ENCODE results near the gene CXCL12.
A peak's percentile ranks its signal among the peaks of the same experiment; 100 is the strongest.

The CXCL12 gene

DNA sequence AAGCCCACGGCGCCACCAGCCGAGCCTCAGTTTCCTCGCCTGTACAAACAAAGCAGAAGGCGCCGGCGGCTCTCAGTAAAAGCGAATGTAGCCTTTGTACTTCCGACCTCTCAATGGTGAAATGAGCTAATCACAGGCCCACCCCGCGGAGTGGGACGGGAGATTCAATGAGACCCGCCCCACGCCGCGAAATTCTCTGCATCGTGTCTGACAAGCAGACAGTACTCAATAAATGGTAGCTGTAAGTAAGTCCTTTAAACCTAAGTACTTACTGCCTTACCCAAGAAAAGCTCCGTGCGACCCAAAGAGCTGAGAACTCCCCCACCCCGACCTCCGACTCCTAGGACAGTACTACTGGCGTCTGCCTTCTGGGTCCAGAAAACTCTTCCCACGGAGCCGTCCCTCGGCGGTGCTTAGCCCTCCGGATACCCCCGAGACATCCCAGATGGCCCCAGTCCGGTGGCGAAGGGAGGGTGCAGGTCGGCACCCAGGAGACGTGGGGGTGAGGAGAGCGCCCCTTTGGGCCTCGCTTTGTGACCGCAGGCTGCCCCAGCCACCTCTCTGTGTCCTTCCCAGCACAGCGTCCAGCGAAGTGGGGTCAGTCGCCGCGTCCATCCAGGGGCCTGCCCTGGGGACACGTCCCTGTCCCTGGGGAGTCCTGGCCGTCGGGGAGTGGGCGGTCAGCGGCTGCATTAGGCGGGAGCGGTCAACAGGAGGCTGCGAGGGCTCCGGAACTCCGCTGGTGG, 972 bp upstream of the CXCL12 start:
- no peaks in the 10 kb centered on the region for H3K36me3 Mint-ChIP-seq (ENCODE audit: low read depth)
- no peak overlapping the region for H3K27ac Mint-ChIP-seq
- no peaks in the 10 kb centered on the region for H3K4me1 Mint-ChIP-seq (ENCODE audit: low read depth)
- peaks cover 58% of the 10 kb centered on the region for H3K27me3 Mint-ChIP-seq
- H3K4me3 Mint-ChIP-seq = no peak overlapping the region
- no peaks in the 10 kb centered on the region for H3K9me3 Mint-ChIP-seq
- intact Hi-C loops (cut with micrococcal nuclease) = loop anchor here (5.0 kb wide), 2 partner anchors 471 to 714 kb away; no protein-coding TSS in a partner anchor

DNA sequence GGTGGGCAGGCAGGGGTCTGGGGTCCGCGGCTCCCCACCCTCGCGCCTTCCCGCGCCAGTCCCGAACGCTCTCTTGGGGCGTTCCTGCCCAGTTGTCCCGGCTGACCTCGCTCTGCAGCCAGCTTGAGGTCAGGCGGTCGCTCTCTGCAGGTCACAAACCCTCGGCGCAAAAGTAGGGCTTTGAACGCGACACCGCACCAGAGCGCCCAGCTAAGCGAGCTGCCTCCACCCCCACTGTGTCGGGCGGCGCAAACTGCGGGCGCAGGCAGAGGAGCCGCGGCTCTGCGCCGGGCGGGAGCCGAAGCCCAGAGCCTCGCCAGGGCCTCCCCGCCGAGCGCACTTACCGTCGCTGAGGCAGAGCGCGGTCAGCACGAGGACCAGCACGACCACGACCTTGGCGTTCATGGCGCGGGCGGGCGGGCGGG, 284 bp downstream of the CXCL12 start:
- H3K4me3 Mint-ChIP-seq = peak overlapping the region; percentile 2
- H3K4me1 Mint-ChIP-seq (ENCODE audit: low read depth) = no peaks in the 10 kb centered on the region
- H3K36me3 Mint-ChIP-seq (ENCODE audit: low read depth) = no peaks in the 10 kb centered on the region
- intact Hi-C loops (cut with micrococcal nuclease) = loop anchor here (5.0 kb wide), 3 partner anchors 473 to 712 kb away; no protein-coding TSS in a partner anchor
- no peak overlapping the region for H3K27ac Mint-ChIP-seq
- peaks cover 65% of the 10 kb centered on the region for H3K27me3 Mint-ChIP-seq
- no peaks in the 10 kb centered on the region for H3K9me3 Mint-ChIP-seq

DNA sequence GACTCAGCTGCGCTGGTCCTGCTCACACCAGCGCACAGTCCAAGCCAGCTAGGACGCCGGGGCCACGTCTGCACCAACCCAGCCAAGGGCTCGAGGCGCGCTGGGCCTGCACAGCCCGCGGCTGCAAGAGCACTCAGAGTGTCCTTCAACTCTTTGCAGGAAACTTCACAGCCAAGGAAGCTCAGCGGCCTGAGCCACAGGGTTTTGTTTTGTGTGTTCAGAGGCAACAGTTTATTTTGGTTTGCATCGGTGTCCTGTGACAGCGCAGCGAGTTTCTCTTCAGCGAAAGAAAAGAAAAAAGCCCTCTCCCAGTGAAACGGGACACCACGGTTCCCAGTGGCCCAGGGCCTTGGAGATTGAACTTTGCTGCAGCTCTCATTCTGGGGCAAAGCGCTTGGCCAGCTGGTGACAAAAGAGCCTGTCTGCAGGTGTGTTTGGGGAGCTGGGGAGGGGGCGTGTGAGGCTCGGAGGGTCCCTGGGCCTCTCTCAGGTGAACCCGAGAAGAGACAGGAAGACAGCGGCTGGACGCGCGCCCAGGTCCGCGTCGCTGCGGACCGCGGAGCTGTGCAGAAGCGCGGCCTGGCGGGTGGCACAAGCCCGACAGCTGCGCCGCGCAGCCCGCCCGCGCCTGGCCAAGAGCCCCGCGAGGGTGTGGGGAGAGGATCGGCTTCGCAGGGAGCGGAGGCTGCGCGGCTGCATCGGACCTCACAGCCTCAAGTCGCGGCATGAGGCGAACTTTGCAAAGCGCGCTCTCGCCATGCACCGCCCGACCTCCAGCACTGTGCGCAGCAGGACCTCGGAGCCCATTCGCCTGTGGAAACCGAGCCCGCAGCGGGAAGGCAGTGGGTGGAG, 922 bp downstream of the CXCL12 start:
- intact Hi-C loops (cut with micrococcal nuclease) = loop anchor here (5.0 kb wide), 1 partner anchor 697 kb away; no protein-coding TSS in a partner anchor
- no peaks in the 10 kb centered on the region for H3K9me3 Mint-ChIP-seq
- H3K4me1 Mint-ChIP-seq (ENCODE audit: low read depth) = no peaks in the 10 kb centered on the region
- peaks cover 66% of the 10 kb centered on the region for H3K27me3 Mint-ChIP-seq
- H3K27ac Mint-ChIP-seq = no peak overlapping the region
- H3K36me3 Mint-ChIP-seq (ENCODE audit: low read depth) = no peaks in the 10 kb centered on the region
- peak overlapping the region; percentile 2 for H3K4me3 Mint-ChIP-seq

DNA sequence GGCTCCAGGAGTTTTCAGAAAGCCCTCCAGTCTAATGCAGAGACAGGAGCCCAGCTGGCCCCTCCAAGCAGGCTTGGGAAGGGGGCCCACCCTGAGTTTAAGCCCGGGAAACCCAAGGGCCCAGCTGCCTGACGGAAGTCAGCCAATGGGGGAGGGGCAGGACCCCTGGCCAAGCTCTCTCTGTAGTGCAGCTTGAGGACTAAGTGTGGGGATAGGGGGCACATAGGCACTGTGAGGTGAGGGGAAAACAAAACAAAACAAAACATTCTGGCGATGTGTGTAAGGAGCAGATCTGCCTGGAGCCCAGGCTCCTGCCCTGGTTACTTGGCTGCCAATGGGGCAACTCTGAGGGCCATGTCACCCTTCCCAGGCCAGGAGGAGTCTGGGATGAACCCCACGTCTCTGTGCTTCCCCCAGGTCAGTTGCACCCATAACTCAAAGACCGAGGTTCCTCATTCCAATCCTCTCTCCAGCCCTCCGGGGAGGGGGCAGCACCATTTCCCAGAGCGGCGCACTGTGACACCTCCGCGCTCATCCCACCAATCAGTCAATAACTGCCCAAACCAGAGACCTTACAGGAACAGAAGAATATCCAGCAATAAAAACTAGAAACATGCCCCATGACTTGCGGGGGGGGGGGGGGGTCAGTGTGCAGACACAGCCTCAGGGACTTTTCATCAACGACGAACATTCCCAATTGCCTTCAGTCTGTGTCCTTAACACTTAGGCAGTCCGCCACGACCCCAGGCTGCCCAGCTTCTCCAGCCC, 1.7 kb downstream of the CXCL12 start:
- H3K4me3 Mint-ChIP-seq = no peak overlapping the region
- no peaks in the 10 kb centered on the region for H3K4me1 Mint-ChIP-seq (ENCODE audit: low read depth)
- intact Hi-C loops (cut with micrococcal nuclease) = loop anchor here (5.0 kb wide), 1 partner anchor 696 kb away; no protein-coding TSS in a partner anchor
- peaks cover 67% of the 10 kb centered on the region for H3K27me3 Mint-ChIP-seq
- H3K36me3 Mint-ChIP-seq (ENCODE audit: low read depth) = no peaks in the 10 kb centered on the region
- no peaks in the 10 kb centered on the region for H3K9me3 Mint-ChIP-seq
- H3K27ac Mint-ChIP-seq = no peak overlapping the region

DNA sequence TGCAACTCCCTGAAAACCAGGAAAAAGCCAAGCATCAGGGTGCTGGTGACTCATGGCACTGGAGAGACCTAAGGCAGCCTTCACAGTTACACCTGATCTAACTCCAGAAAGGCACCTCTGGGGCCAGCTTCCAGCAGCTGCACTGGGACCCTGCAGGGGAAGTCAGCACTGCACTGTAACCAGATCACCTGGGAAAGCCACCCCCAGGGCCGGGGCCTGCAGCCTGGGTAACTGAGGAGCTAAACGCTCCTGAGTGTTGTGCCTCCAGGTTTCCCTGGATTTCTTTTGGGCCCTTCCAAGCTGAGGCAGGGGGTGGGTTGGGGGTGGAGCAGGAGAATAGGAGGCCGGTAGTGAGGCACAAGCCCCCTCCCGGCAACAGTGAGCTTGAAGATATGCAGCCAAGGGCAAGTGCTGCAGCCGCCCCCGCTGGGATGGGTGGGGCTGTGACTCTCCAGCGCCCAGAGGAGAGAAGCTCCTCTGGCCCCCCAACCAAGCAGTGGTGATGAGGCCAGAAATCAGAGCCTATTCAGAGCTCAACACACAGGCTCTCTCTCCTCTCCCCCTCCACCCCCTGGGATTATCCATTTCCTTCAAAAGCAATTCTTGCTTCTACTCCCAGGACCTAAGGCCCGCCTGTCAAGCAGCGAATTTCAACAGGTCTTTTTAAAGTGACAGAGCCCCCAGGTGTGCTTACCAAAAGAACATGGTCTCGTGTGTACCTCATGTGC, 2.6 kb downstream of the CXCL12 start:
- no peaks in the 10 kb centered on the region for H3K4me1 Mint-ChIP-seq (ENCODE audit: low read depth)
- intact Hi-C loops (cut with micrococcal nuclease) = loop anchor here (5.0 kb wide), 1 partner anchor 695 kb away; no protein-coding TSS in a partner anchor
- no peaks in the 10 kb centered on the region for H3K9me3 Mint-ChIP-seq
- no peak overlapping the region for H3K27ac Mint-ChIP-seq
- peaks cover 65% of the 10 kb centered on the region for H3K27me3 Mint-ChIP-seq
- H3K36me3 Mint-ChIP-seq (ENCODE audit: low read depth) = no peaks in the 10 kb centered on the region
- no peak overlapping the region for H3K4me3 Mint-ChIP-seq

DNA sequence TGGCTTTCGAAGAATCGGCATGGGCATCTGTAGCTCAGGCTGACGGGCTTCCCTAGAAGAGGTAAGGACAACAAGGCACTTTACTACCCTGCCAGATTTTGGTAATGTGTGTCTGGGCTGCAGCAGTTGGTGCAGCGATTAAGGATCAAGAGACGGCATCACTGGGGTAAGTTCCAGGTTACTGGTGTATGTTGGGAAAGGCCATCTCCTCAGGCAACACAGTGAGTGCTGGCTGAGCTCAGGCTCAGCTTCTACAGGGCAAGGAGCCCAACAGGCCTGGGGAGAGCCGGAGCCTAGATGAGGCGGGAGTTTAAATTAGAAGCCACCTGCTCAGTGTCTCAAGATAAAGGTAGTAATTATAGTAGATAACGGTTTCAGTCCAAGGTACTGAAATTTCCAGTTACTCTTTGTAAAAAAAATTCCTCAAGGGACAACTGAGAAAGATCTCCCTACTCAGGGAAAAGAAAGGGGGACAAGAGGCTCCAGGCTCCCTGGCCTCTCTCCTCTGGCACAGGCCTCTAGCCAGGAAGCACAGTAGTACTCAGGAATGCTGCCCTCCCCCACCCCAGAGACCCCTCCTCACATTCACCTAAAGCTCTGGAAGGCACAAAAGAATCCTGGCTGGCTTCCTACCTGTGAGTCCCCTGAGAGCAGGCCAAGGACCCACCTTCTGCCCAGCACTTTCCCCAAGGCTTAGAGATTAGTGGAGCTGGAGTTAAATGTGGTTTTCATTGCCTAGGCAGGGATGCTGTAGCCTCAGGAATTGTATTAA, 3.9 kb downstream of the CXCL12 start:
- Mint-ChIP-seq H3K27me3 (peaks cover 55% of the 10 kb centered on the region), H3K4me1 (ENCODE audit: low read depth) (no peaks in the 10 kb centered on the region), H3K9me3 (no peaks in the 10 kb centered on the region), H3K36me3 (ENCODE audit: low read depth) (no peaks in the 10 kb centered on the region), H3K4me3 (no peak overlapping the region), H3K27ac (no peak overlapping the region)
- intact Hi-C loops (cut with micrococcal nuclease) = loop anchor here (5.0 kb wide), 1 partner anchor 694 kb away; no protein-coding TSS in a partner anchor

DNA sequence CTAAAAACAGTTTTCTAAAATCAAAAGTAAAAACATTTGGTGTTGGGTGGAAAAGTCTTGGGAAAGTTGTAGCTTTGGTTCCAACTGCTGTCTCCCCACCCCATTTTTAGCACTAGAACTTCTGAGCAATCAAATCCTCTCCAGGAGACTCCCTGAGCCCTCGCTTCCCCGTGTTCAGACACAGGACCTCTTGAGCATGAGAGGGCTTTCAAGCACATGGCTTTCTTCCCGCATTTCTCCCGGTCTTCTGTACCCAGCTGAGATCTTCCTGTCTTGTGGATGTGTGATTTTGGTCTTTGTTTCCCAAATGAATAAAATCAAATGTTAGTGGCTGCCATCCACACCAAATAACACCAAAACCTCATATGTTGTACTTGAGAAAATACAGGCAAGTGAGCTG, 5.0 kb downstream of the CXCL12 start:
- no peaks in the 10 kb centered on the region for H3K36me3 Mint-ChIP-seq (ENCODE audit: low read depth)
- H3K4me3 Mint-ChIP-seq = no peak overlapping the region
- H3K4me1 Mint-ChIP-seq (ENCODE audit: low read depth) = no peaks in the 10 kb centered on the region
- H3K27me3 Mint-ChIP-seq = peaks cover 46% of the 10 kb centered on the region
- no peak overlapping the region for H3K27ac Mint-ChIP-seq
- H3K9me3 Mint-ChIP-seq = no peaks in the 10 kb centered on the region
- intact Hi-C loops (cut with micrococcal nuclease) = loop anchor here (5.0 kb wide), 1 partner anchor 693 kb away; no protein-coding TSS in a partner anchor

DNA sequence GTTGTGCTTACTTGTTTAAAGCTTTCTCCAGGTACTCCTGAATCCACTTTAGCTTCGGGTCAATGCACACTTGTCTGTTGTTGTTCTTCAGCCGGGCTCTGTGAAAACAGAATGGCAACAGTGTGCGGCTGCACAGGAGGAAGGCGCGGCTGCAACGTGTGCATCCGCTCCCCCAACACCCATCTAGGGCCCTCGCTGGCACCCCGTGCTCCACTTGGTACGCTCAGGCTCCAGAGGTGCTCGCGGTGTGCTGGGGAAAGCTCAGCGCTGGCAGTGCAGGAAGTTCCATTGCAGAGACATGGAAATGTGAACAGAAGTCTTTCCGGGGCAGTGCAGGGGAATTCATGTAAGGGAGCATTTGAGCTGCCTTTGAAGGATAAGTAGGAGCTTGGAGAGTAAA, 6.3 kb downstream of the CXCL12 start:
- Mint-ChIP-seq H3K4me1 (ENCODE audit: low read depth) (no peaks in the 10 kb centered on the region), H3K27me3 (peaks cover 37% of the 10 kb centered on the region), H3K4me3 (no peak overlapping the region), H3K27ac (no peak overlapping the region), H3K9me3 (no peaks in the 10 kb centered on the region), H3K36me3 (ENCODE audit: low read depth) (no peaks in the 10 kb centered on the region)
- intact Hi-C loops (cut with micrococcal nuclease) = no loop called here

DNA sequence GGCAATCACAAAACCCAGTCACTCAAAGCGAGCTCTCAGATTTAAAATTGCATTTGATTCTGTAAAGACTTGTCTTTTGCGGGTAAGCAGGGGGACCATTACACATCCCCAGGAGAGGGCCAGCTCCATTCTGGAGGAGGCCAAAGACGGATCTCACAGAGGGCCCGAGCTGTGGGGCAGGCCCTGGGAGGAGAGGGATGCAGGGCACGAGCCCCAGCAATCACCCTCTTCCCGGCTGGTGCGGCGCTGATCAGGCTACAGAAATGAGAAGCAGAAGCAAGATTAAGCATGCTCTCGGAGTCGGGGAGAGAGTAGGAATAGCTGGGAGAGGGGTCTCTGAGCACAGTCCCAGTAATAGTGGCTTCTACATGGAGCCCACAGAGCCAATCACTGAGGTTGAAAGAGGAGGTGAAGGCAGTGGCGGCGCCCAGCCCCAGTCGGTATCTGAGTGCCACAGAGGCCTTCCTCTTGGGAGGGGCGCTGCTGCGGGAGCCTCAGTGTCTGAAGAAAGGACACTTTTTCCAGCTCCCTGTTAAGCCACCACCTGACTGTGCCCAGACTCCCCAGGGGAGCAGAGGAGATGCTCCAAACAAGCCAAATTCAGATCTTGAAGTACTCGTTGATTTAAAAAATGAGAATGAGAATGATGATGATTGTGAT, 7.1 kb downstream of the CXCL12 start:
- Mint-ChIP-seq H3K36me3 (ENCODE audit: low read depth) (no peaks in the 10 kb centered on the region), H3K4me3 (no peak overlapping the region), H3K27ac (no peak overlapping the region), H3K4me1 (ENCODE audit: low read depth) (no peaks in the 10 kb centered on the region), H3K27me3 (peaks cover 30% of the 10 kb centered on the region), H3K9me3 (no peaks in the 10 kb centered on the region)
- intact Hi-C loops (cut with micrococcal nuclease) = no loop called here

DNA sequence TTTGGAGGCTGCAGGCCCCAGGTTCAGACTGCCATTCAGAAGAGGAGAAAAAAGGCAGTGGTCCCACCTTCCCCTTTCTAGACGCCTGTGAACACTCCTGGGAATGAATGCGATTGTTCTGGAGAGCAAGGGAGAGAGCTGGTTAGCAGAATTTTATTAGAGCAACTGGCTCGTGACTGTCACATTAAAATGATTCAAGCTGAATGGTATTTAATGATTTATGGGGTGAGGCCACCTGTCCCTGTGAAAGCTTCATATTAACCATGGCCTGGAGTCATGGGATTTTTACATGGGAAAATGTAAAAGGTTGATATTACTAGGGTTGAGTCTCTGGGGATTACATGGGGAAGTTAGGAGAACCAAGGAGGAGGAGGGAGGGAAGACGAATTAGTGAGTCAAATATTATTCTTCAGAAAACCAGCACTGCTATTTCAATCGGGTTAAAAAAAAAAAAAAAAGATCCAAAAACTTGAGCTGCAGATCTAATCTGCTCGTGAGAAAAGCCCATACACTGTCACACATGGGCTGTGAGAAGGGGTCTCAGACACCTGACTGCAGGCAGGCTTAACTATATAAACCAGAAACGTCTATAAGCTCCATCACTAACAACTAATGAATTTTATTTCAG, 8.3 kb downstream of the CXCL12 start:
- Mint-ChIP-seq H3K9me3 (no peaks in the 10 kb centered on the region), H3K27me3 (peaks cover 19% of the 10 kb centered on the region), H3K27ac (no peak overlapping the region), H3K4me3 (no peak overlapping the region), H3K4me1 (ENCODE audit: low read depth) (no peaks in the 10 kb centered on the region), H3K36me3 (ENCODE audit: low read depth) (no peaks in the 10 kb centered on the region)
- intact Hi-C loops (cut with micrococcal nuclease) = no loop called here

DNA sequence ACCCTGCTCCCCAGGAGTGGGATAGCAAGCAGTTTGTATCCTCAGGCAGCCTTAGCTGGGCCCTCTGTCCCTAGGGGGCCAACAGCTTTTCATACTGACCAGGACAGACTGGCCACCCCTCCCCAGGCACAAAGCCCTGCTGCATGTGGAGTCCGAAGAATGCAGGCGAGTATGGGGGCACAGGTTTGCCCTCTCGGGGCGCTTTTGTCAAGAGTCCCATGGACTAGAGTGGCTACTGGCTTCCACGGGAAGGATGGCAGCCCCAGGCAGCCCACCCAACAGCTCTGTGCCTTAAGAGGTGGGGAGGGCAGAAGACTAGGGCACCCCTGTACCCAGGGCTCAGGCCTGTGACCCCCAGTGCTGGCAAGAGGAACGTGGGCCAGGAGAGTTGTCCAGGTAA, 10.7 kb downstream of the CXCL12 start:
- H3K27me3 Mint-ChIP-seq = peaks cover 10% of the 10 kb centered on the region

More for the DNA sequence above, 10.7 kb downstream of the CXCL12 start:
- intact Hi-C loops (cut with micrococcal nuclease) = no loop called here
- Mint-ChIP-seq H3K9me3 (no peaks in the 10 kb centered on the region), H3K36me3 (ENCODE audit: low read depth) (no peaks in the 10 kb centered on the region), H3K27ac (no peak overlapping the region), H3K4me3 (no peak overlapping the region), H3K4me1 (ENCODE audit: low read depth) (no peaks in the 10 kb centered on the region)
